Measurements from ENCODE around the gene HESX1.

HESX1 gene

DNA sequence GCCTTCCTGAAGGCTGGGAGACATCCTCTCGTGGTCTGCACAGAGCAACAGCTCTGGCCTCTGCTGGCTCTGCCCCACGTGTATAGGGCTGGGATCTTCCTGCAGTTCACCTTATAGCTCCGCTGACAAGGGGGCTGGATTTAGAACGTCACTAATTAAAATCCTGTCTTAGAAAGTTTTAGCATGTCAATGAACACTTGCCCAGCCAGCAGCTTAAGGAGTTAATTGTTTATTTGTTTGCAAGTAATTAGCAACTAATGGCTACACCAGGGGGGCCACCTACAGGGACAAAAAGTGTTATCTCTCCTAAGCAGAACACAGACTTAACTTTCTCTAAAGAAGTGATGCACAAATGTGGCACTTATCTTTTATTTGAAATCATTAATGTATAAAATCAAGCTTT is at the start of gene HESX1:
HESX1 (minus strand) TSS at position 84 of the 403 bp plus-strand sequence; CDS start at position 24, 60 bp downstream.
- DNase-seq (ENCODE audit: low spot score): no peak

DNA sequence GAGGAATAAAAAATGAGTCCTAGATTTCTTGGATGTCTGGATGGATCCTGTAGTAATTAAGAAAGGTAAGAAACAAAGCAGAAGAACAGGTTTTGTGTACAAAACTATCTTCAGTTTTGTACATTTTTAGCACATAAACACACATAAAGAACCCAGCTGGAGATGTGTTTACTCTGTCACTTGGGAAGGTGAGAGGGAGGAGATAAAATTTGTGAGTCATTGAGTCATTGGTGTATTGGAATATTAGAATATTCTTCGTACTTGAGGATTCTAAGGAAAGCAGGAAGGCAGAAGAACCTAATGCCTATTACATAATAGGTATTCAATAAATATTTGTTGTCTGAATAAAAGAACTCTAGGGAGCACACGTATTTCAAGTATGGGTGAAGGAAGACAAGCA is 45.2 kb upstream of the HESX1 start:
- no peak for DNase-seq (ENCODE audit: low spot score)

DNA sequence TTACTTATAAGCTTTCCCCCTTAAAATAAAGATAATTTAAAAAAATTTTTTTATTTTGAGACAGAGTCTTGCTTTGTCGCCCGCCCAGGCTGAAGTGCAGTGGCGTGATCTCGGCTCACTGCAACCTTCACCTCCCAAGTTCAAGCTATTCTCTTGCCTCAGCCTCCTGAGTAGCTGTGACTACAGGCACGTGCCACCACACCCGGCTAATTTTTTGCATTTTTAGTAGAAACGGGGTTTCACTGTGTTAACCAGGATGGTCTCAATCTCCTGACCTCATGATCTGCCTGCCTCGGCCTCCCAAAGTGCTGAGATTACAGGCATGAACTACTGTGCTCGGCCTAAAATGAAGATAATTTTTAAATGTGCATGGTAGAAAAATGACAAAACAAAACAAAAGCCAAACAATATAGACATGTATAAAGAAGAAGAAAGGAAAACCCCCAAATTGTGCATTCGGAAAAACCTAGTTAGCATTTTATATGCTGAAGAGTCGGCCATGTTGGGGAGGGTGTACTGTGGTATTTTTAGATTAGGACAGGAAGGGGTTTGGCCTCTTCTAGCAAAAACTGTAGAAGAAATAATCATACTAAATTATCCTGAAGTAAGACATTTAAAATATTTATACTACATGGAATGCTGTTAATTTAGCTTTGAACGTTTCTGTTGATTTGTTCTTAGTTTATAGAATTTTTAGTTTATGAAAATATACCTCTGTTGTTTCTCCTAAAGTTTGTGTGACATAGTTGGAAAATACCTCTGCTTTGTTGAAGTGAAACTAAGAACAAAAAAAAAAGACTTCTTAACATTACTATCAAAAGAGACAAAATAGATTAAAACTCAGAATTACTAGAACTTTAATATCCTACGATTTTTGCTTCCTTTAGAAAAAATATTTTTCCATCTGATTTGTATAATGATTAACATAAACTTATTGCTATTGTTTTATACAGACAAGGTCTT is 35.1 kb upstream of the HESX1 start:
- no peak for DNase-seq (ENCODE audit: low spot score)

DNA sequence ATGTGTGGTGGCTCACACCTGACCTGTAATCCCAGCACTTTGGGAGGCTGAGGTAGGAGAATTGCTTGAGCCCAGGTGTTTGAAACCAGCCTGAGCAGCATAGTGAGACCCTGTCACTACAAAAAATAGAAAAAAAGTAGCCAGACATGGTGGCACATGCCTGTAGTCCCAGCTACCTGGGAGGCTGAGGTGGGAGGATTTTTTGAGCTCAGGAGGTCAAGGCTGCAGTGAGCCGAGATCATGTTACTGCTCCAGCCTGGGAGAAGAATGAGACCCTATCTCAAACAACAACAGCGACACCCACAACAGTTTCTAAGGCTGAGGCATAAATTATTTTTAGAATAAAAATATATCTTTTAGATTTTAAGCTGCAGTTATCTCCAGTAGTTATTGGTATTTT is 34.0 kb upstream of the HESX1 start:
- DNase-seq (ENCODE audit: low spot score): no peak

DNA sequence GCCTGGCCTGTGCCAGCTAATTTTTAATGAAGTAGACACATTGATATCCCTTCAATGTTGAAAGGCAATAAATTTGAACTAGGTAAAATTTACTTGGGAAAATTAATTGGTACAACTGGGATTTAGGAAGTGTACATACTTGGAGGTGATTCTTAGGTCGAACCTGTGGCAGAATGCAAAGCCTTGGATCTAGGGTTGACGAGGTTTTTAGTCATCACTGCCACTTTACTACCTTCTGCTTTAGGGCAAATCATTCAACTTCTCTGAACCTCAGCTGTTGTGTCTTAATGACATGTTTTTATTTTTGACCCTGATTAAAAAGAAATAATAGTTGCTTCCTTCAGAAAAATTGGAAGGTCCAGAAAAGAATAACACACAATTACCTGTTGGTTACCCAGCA is 30.2 kb upstream of the HESX1 start:
- DNase-seq (ENCODE audit: low spot score): no peak

DNA sequence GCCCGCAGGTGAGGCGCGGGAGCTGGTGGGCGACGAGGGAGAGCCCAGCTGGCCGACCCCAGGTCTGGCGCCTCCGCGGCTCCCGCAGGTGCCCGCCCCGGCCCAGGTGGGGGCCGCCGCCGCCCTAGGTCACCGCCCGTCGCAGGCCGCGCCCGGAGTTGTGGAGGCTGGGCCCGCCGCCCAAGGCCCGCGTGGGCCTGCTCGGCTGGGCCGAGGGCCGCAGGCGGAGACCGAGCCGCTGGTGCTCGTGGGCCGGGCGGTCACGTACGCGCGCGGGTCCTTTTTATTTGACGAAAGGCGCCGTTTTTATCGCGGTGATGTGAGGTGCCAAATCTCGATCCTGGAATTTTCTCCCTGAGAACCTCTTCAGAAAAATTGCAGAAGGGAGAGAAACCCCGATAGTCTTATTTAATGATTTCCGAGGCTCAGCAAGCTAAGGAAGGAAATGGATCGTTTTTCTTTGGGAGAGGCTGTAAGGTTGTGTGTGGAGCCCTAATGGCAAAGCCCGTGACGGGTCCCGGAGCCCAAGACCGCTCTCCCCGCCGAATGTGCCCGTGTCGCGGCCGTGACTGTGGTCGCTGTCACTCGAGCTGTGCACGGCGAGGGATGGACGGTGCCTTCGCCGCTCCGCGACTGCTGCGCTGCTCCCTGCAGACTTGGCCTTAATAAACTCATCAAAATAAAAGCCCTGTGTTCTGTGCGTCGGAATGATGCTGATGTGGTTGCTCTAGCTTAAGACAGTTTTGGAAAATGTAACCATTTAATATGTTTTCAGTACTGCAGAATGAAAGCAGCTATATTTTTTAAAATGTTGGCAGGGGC is 28.4 kb upstream of the HESX1 start:
- DNase-seq (ENCODE audit: low spot score): peak; percentile 56

DNA sequence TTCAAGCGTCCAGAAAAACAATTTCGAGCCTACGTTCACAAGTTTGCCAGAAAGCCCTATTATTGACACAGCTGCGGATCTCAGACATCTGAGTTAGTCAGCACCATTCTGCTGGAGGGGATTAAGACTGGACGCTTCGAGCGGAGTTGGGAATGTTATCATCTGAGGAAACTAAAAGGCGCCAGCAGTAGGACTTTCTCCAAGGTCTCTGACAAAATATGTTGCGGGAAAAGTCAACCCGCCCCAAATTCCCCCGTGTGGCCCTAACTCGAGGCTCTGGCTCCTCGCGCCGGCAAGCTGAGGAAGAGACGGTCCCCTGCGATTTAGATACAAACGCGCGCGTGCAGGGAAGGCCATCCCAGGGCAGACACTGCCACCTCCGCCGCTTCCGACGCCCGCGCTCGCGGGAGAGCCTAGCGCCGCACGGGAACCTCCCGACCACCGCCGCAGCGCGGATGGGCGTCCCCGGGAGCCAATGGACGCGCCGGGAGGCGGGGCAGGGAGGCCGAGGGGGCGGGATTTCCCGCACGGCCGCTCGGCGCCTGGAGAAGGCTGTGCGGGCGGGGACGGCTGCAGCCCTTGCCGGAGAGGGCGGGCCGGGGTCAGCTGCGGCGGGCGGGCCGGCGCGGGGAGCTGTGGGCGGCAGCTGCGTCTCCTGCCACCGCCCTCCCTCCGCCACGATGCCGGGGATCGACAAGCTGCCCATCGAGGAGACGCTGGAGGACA is 27.6 kb upstream of the HESX1 start, which contains the start of gene APPL1:
APPL1 (plus strand) TSS at position 526 of the 726 bp plus-strand sequence; CDS start at position 681, 155 bp downstream.
- peak; percentile 96 for DNase-seq (ENCODE audit: low spot score)

DNA sequence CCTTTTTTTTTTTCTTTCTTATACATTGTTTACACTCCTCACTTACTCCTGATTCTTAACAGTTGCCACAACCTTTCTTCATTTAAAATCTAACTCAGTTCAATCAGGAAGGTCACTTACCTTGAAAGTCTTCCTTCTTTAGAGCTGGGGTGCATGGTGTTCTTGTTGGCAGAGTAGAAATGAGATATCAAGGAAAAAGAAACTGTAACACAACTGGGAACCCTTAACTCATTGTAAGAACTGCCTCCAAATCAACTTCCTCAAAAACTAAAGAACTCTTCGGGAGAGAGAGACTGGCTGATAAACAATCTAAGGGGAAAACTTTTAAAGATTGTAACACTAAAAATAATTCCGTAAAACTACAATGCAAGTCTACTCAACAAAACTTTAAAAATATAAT is 26.4 kb upstream of the HESX1 start:
- DNase-seq (ENCODE audit: low spot score): no peak

DNA sequence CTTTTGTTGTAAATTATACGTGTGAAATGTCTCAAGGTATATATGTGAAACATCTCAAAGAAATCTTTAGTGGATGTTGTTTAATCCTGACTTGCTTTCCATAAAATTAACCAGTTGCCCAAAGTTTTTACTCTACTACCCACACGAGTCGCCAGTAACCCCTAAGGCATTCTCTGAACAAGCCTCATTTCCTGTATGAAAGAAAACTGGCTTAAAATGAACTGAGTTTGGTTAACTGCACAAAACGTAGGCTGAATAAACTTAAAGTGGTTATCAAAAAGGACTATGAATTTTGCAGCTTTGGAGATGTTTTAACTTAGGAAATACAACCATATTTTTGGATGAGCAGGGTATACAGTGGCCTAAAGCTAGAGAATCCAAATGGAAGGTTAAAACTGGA is 25.1 kb upstream of the HESX1 start:
- DNase-seq (ENCODE audit: low spot score): no peak

DNA sequence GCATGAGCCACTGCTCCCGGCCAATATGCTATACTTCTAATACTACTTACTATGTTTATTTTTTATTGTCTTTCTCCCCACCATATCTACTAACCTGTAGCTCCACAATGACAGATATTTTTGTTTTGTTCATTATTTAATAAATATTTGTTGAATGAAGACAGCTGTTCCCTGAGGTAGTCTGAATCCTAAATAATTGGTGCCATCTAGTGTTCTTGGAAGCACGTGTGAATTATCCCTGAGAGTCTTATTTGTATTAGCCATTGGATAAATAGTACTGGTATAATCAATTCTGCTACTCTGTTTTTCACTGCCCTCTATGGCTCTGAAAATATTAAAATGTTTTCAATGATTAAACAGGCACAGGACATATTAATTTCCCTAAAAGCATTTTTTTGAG is 22.1 kb upstream of the HESX1 start:
- DNase-seq (ENCODE audit: low spot score): no peak

DNA sequence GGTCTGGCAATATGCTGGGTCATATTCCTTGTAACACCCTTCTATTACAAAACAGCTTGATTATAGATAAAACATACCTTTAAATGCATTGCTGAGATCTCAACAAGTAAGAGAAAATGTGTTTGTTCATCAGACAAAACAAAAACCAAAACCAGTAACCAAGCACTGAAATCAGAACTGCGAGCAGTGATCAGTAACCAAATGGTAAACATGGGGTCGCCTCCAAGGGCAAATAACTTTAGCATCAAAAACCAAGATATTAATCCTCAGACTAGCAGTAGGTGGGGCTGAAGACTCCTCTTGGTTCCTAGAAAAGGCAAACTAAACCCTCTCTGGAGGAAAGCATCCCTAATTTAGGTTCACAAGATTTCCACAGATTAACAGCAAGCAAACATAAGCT is 6.6 kb upstream of the HESX1 start:
- no peak for DNase-seq (ENCODE audit: low spot score)

DNA sequence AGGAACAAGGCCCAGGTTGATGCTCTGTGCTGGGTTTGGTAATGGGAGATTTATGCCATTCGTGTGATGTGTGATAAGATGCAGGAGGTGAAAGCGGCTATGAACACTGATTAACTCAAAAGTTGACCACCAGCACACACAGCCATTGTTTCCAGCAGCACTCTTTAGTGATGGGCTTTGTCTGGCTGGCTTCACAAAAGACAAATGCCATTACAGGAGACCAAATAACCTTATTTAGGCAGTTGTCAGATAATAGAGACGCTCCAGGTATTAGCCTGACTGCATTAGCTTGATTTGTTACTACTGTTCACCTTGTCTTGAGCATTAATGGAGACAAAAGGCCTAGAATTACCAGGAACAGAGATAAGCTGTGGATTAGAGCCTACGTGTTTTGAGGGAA is 5.1 kb downstream of the HESX1 start:
- DNase-seq (ENCODE audit: low spot score): no peak

DNA sequence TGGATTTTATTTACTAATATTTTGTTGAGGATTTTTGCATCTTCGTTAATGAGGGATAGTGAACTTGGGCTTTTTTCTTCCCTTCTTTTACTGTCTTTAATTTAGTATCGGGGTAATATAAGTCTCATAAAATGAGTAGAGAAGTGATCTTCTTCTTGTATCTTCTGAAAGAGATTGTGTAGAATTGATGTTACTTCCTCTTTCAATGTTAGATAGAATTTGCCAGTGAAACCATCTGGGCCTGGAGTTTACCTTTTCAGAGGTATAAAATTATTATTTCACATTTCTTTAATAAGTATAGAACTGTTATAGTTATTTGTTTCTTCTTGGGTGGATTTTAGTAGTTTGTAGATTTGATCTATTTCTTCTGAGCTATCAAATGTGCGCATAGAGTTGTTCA is 7.8 kb downstream of the HESX1 start:
- no peak for DNase-seq (ENCODE audit: low spot score)

DNA sequence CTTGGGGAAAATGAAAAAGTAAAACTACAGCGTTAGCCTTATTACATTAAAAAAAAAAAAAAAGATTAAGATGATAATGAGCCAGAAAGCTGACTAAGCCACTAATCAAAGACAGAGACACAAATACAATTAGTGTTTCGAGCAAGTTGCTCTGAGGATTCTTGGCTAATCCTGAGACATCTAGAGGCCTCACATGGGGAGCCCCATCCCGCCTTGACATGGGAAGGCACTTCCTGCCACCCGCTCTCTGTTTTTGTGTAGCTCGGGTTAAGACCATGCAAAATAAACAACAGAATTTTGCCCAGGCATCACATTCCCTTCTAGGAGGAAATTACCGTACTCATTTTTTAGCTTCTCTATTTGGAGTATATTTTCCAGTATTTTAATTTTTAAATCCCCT is 15.3 kb downstream of the HESX1 start:
- DNase-seq (ENCODE audit: low spot score): no peak

DNA sequence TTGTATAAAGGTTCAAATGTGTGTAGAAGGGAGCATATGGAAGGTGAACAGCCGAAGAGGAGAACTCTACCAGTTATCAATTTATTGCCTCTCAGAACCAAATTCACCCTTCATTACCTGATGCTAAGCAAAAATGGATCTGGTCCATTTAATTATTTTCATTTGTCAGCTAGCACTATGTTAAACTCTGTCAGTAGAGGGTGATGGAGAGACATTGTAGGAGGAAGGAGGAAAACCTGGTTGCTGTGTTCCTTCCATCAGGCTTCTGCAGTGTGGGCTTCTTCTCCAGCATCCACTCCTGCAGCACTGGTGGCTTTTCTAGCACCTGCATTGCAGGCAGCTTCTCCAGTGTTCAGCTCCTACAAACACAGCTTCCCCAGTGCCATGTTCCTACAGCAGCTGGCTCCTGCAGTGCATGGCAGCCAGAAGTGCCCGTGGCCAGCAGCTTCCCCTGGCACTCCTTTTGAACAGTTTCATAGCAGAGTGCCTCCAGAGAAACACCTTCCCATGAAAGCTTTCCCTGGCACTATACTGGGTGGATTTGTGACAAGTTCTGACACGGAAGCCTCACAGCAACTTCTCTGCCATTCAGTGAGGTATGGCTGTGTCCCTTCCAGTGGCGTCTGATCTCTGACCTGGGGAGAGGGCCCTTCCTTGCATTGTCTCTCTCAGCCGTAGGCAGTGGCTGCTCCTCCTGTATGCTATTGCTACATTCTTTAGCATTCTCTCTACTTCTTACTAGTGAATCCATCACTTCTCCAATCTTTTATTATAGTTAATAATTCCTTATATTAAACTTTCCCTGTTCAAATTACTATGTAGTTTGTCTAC is 20.0 kb downstream of the HESX1 start:
- no peak for DNase-seq (ENCODE audit: low spot score)

DNA sequence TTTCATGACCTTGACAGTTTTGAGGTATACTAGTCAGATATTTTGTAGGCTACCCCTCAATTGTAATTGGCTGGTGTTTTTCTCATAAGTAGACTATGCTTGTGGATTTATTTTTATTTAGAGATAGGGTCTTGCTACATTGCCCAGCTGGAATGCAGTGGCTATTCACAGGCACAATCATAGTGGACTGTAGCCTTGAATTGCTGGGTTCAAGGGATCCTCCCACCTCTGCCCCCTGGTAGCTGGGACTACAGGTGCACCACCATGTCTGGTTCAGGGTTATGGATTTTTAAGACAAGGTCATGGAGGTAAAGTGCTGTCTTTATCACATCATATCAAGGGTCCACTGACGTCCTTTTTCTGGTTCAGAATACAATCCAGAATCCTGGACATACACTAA is 23.7 kb downstream of the HESX1 start:
- DNase-seq (ENCODE audit: low spot score): no peak

DNA sequence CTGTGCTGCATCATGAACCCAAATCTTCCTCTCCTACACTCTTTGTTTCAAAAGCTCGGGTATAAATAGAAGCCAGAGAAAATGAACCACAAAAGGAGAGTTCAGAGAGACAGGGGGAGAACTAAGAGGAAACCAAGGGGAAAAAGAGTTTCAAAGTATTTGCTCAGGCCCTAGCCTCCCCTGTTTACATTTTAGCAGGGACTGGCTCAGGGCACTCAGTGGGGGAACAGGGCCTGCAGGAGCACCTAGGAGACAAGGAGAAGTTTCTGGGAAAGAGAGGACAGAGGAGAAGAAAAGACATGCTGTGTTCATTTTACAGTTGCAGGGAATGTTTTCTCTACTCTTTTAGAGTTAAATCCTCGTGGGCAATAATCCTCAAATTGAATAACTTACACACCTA is 26.1 kb downstream of the HESX1 start:
- DNase-seq (ENCODE audit: low spot score): no peak

DNA sequence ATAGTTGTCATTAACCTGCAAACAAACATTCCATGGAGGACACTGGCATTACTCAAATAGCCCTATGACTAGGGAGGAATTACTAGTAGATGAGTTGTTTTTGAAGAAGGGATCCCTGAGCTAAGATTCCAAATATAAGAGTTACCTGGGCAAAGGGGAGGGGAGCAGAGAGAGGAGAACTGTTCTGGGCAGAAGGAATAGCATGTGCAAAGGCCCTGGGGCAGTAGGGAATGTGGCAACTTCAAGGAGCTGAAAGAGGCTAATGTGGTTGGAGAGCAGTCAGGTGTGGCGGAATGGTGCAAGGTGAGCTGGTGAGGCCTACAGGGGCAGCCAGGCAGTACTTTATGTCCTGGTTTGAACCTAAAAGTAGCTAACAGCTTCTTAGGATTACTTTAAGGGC is 28.8 kb downstream of the HESX1 start:
- DNase-seq (ENCODE audit: low spot score): no peak

DNA sequence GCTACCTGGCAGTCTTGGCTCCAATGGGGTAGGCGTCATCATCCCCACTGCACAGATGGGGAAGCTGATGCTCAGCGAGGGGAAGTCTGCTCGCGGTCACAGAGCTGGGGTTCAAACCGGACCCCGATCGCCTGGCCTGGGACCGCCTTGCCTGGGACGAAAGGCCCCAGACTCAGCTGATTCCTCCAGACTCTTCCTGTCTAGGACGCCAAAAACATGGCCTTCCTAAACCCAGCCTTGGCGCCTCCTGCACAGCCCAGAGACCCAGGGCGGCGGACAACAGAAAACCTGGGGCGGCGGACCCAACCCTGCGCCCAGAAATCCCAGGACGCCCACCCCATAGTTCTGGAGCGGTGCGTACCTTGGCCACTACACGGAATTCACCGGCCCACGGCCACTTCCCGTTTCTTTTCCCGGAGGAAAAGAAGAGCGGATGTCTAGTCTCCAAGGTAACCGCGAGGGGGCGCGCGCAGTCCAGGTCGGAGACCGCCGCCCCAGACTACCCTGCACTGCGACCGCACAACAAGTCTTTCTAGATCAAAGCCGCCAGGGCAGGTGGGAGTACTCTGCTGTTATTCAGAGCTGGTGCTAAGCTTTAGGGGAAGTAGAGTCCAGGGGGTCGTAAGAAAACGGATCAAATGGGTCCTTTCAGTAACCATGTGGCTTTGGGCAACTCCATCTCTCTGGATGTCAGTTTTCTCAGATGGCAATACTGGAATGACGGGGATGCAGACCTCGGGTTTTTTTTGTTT is 29.7 kb downstream of the HESX1 start:
- DNase-seq (ENCODE audit: low spot score): peak; percentile 88

DNA sequence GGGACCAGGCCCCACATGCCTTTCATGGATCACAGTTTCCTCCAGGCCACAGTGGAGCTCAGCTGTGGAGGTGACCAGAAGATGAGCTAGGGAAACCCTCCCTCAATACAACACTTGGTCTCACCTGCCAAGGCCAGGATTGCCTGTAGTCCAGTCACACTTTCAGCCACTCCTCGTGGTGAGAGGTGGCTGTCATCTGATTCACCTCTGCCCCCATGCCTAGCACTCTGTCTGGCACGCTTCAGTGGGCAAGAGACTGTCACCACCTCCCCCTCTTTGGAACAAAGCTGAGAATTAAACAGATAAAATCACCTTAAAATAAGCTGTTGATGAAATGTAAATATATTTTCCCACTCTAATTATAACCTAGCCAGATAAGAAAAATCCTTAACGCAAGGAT is 30.7 kb downstream of the HESX1 start:
- DNase-seq (ENCODE audit: low spot score): no peak

DNA sequence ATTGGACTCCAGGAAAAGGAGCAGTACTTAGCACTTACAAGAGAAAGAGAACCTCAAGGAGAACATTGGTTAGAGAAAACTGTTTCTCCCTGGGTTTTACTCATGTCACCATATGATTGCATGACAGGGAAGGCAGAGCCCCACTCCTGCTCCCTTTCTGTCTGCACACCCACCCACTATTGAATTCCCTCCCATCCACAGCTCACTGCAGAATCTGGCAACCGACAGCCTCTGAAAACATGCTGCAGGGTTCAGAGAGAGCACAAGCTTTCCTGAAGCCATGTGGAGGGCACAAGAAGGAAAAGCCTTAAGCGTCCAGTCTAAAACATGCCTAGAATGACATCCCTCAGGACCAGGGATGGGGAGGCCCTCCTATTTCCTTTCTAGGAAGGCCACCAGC is 31.6 kb downstream of the HESX1 start:
- no peak for DNase-seq (ENCODE audit: low spot score)
